OCI-LY7 (cell line): ENCODE measurements around the gene TSNAXIP1. TPM values are rescaled to one million over a fixed set of nuclear protein-coding genes. Genes with fewer than 3 reads are reported as not detected.
A peak's percentile ranks its signal among the peaks of the same experiment; 100 is the strongest.

ENCODE experiments used
- BruUV-seq: library from RNA; stranded (reverse); fragments of 400-500 nt; replicated peaks from 2 replicates; lab custom pipeline; 2021; lab: Mats Ljungman, UMichigan
- CTCF ChIA-PET: fragments of 300-600 bp; sonication (Branson Sonifier 250); formaldehyde crosslinking; loops from one replicate; lab custom pipeline; 2022; ENCODE audit warnings: antibody characterized with exemption; ENCODE audit not compliant: unreplicated experiment; lab: Charles Lee
- POLR2A ChIA-PET: fragments of 300-600 bp; sonication (Branson Sonifier 250); formaldehyde crosslinking; loops from one replicate; lab custom pipeline; 2022; ENCODE audit warnings: antibody characterized with exemption; lab: Charles Lee
- DNase-seq: peaks from one replicate; pipeline ENCODE4 v3.0.0-alpha.2; 2015; ENCODE audit warnings: low spot score
- H2AFZ ChIP-seq: fragments of 200-600 bp; sonication (generic), shearing (Covaris generic); 2 replicates; pipeline ENCODE4 v1.6.1; 2014; ENCODE audit warnings: mild to moderate bottlenecking, antibody characterized with exemption, low read length, moderate library complexity
- H3K27ac ChIP-seq: fragments of 200-600 bp; sonication (generic); 2 replicates; pipeline ENCODE4 v1.5.1; 2014; ENCODE audit warnings: mixed run types, low read depth, mild to moderate bottlenecking, moderate library complexity, low read length, inconsistent platforms; ENCODE audit not compliant: poor library complexity, severe bottlenecking
- H3K36me3 ChIP-seq: fragments of 200-600 bp; sonication (generic); 2 replicates; pipeline ENCODE4 v1.6.1; 2014; ENCODE audit warnings: mild to moderate bottlenecking, antibody characterized with exemption, low read length, moderate library complexity, mixed read lengths; ENCODE audit not compliant: insufficient read depth
- H3K4me1 ChIP-seq: fragments of 200-600 bp; sonication (generic); 2 replicates; pipeline ENCODE4 v1.5.1; 2014; ENCODE audit warnings: mild to moderate bottlenecking, low read length; ENCODE audit not compliant: insufficient read depth, poor library complexity, severe bottlenecking
- H3K4me2 ChIP-seq: fragments of 200-600 bp; sonication (generic); 2 replicates; pipeline ENCODE4 v1.6.1; 2014; ENCODE audit warnings: mild to moderate bottlenecking, low read length
- H3K4me3 ChIP-seq: fragments of 200-600 bp; sonication (generic); 2 replicates; pipeline ENCODE4 v1.5.1; 2014; ENCODE audit warnings: mild to moderate bottlenecking, low read depth, low read length; ENCODE audit not compliant: poor library complexity, severe bottlenecking
- H3K79me2 ChIP-seq: fragments of 200-600 bp; sonication (generic); 2 replicates; pipeline ENCODE4 v1.6.1; 2016; ENCODE audit warnings: low read depth, mild to moderate bottlenecking, low read length, moderate library complexity, mixed read lengths; ENCODE audit not compliant: insufficient read depth
- H3K9me2 ChIP-seq: fragments of 200-600 bp; sonication (generic); 2 replicates; pipeline ENCODE4 v1.6.1; 2016; ENCODE audit warnings: mild to moderate bottlenecking, low read length, mixed read lengths; ENCODE audit not compliant: insufficient read depth
- H3K9me3 ChIP-seq: fragments of 200-600 bp; sonication (generic); 2 replicates; pipeline ENCODE4 v1.6.1; 2014; ENCODE audit warnings: mild to moderate bottlenecking, mixed run types, low read length, mixed read lengths
- H4K20me1 ChIP-seq: fragments of 200-600 bp; sonication (generic); 2 replicates; pipeline ENCODE4 v1.6.1; 2014; ENCODE audit warnings: mild to moderate bottlenecking, antibody characterized with exemption, low read length, moderate library complexity, mixed read lengths; ENCODE audit not compliant: insufficient read depth
- CTCF ChIP-seq: fragments of 200-600 bp; sonication (generic); conservative IDR thresholded peaks from 2 replicates; pipeline ENCODE4 v1.5.1; 2014; ENCODE audit warnings: mild to moderate bottlenecking, antibody characterized with exemption, low read length, moderate library complexity, mixed read lengths
- EZH2phosphoT487 ChIP-seq: fragments of 200-600 bp; sonication (generic); IDR thresholded peaks from 2 replicates; pipeline ENCODE4 v1.6.1; 2018; ENCODE audit warnings: low read depth, borderline replicate concordance, mild to moderate bottlenecking, mixed run types, antibody characterized with exemption, low read length, moderate library complexity, mixed read lengths
- intact Hi-C: fragments of 100-400 bp; cut with micrococcal nuclease; formaldehyde crosslinking; loops from one replicate; pipeline ENCODE4 v1.10.0; 2022; ENCODE audit not compliant: unreplicated experiment
- total RNA-seq, 2 experiments: library from RNA; depleted of rRNA in 1 of 2; stranded (reverse); fragments of >200 nt in 1 of 2; shearing (Covaris generic) in 1 of 2; gene quantifications; 2 replicates each; pipeline ENCODE4 v1.2.3, GENCODE V29; 2014 to 2022

TSNAXIP1 gene
- total RNA-seq, 2 experiments from 2014 or later = 0.76 to 0.91 TPM

GRCh38 chr16:67846063-67846319 lies 39.3 kb downstream of the TSNAXIP1 start:
- Histone ChIP-seq H3K36me3 (peaks cover 23% of the 10 kb centered on the region), H3K9me2 (no peaks in the 10 kb centered on the region), H3K9me3 (no peaks in the 10 kb centered on the region), H3K79me2 (peaks cover 75% of the 10 kb centered on the region), H3K27ac (peak overlapping the region; percentile 80), H4K20me1 (peaks cover 16% of the 10 kb centered on the region; the same call in 1 of the 2 replicates), H3K4me1 (peaks cover 45% of the 10 kb centered on the region), H3K4me3 (peak overlapping the region; percentile 99), H2AFZ (peak overlapping the region; percentile 54; the same call in 1 of the 2 replicates), H3K4me2 (peak overlapping the region; percentile 98)
- ChIA-PET POLR2A (interaction anchor here (0.6 to 1.4 kb wide), 5 partner anchors 12 to 1580 kb away, joined by 3 to 7 read pairs (median 3); partner anchors contain the start of genes RANBP10 and TSNAXIP1), CTCF (interaction anchor here (1.2 to 1.4 kb wide), 2 partner anchors 13 to 29 kb away, joined by 4 to 5 read pairs; no protein-coding TSS in a partner anchor)
- intact Hi-C loops = loop anchor here (1.0 kb wide), 2 partner anchors 26 to 325 kb away; no protein-coding TSS in a partner anchor
- TF ChIP-seq EZH2phosphoT487 = no peak
- TF ChIP-seq CTCF = no peak
- BruUV-seq = TSS peak; percentile 89
- DNase-seq = no peak

GRCh38 chr16:67846320-67847063 lies 39.8 kb downstream of the TSNAXIP1 start, which contains the start of gene NUTF2:
Gene NUTF2, plus strand, starts transcription at chr16:67846933. Its CDS starts 18,198 bp downstream, at chr16:67865131.
- H3K4me2 ChIP-seq = peak within 1 kb of the TSS; percentile 98
- peak within 1 kb of the TSS; percentile 54; the same call in 1 of the 2 replicates for H2AFZ ChIP-seq
- peak within 1 kb of the TSS; percentile 80 for H3K27ac ChIP-seq
- no peaks in the 10 kb centered on the region for H3K9me2 ChIP-seq
- peak within 1 kb of the TSS; percentile 99 for H3K4me3 ChIP-seq
- peaks cover 24% of the 10 kb centered on the region for H3K36me3 ChIP-seq
- TF ChIP-seq CTCF (no peak), EZH2phosphoT487 (no peak)
- ChIA-PET POLR2A (interaction anchor here (0.6 to 1.4 kb wide), 5 partner anchors 12 to 1579 kb away, joined by 3 to 7 read pairs (median 3); partner anchors contain the start of genes RANBP10 and TSNAXIP1), CTCF (interaction anchor here (1.2 to 1.4 kb wide), 2 partner anchors 13 to 30 kb away, joined by 4 to 5 read pairs; no protein-coding TSS in a partner anchor)
- intact Hi-C loops = loop anchor here (1.0 kb wide), 2 partner anchors 26 to 325 kb away; no protein-coding TSS in a partner anchor
- peak; percentile 98 for DNase-seq
- peaks cover 80% of the 10 kb centered on the region for H3K79me2 ChIP-seq
- BruUV-seq = no TSS peak
- H3K4me1 ChIP-seq = peaks cover 40% of the 10 kb centered on the region
- no peaks in the 10 kb centered on the region for H3K9me3 ChIP-seq
- H4K20me1 ChIP-seq = peaks cover 16% of the 10 kb centered on the region; the same call in 1 of the 2 replicates
